ENCODE data around the gene HCN1.

The HCN1 gene

DNA sequence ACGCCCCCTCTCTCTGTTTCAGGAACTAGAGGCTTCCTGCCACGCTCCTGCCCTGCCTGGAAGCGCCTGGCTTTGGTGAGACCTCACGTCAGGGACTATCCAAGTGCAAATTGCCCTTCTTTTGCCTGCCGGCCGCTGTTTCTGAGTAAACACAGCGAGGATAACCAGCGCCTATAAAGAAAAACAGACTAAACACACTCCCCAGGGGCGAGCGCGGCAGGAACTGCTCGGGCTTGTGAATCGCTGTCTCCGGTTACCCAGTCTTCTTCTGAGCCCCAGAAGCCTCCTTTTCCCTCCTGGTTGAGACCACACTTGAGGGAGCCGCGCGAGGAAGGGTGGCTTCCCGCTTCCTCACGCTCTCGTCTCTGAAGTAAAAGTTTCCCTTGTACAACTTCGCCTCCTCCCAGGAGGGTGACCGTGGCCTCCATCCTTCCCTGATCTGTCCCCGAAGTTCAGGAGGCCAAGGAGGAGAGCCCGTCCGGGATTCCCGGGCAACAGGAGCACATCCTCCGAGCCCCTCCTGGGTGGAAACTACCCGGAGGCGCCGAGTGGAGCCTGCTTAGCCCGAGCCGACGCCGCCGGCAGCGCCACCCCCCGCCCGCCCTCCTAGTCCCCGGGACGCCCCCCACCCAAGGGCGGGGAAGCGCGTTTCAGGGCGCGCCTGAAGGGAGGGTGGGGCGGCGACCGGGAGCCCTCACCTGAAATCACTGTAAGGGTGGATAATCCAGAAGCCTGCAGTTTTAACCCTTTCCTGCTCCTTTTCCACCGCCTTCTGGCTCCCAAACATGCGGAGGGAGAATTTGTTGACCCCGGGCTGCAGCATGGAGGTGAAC lies 993 bp downstream of the HCN1 start:
- Mint-ChIP-seq H3K27me3 (ENCODE audit: low read depth) (peaks cover 49% of the 10 kb centered on the region), H3K27ac (no peak overlapping the region), H3K4me3 (peak overlapping the region; percentile 76 to 85 (median 80)), H3K4me1 (peaks cover 14% of the 10 kb centered on the region), H3K9me3 (no peaks in the 10 kb centered on the region), H3K36me3 (ENCODE audit: low read depth) (no peaks in the 10 kb centered on the region)
- TF ChIP-seq, protein P1, sequence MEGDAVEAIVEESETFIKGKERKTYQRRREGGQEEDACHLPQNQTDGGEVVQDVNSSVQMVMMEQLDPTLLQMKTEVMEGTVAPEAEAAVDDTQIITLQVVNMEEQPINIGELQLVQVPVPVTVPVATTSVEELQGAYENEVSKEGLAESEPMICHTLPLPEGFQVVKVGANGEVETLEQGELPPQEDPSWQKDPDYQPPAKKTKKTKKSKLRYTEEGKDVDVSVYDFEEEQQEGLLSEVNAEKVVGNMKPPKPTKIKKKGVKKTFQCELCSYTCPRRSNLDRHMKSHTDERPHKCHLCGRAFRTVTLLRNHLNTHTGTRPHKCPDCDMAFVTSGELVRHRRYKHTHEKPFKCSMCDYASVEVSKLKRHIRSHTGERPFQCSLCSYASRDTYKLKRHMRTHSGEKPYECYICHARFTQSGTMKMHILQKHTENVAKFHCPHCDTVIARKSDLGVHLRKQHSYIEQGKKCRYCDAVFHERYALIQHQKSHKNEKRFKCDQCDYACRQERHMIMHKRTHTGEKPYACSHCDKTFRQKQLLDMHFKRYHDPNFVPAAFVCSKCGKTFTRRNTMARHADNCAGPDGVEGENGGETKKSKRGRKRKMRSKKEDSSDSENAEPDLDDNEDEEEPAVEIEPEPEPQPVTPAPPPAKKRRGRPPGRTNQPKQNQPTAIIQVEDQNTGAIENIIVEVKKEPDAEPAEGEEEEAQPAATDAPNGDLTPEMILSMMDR (IDR thresholded peaks at IDR 0.05; ENCODE audit: unreplicated experiment in 3 of 3), result no peak

DNA sequence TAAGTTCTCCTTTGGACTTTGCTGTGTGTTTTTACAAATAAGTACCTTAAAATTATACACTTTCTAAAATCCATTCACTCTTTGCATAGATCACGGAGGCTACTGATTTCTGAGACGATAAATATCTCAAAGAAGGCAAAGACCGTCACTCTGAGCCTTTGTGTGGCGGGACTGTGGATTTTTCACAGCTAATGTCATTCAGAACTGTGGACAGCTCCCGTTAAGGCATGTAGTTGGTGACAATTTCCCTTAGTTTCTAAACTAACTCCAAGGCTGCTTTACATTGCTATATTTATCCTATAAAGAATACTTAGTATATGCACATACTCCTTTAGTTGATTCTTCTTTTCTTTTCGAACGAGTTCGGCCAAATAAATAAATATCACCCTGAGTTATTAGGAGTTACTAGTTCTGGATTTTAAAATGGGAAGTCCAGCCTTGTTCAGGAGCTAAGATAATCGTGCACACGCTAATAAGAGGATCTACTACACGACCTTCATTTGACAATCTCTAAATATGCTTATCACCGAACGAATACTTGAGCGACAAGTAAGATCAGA lies 1.8 kb downstream of the HCN1 start:
- no peak overlapping the region for H3K27ac Mint-ChIP-seq
- H3K36me3 Mint-ChIP-seq (ENCODE audit: low read depth), result no peaks in the 10 kb centered on the region
- peaks cover 54% of the 10 kb centered on the region for H3K27me3 Mint-ChIP-seq (ENCODE audit: low read depth)
- no peaks in the 10 kb centered on the region for H3K9me3 Mint-ChIP-seq
- peaks cover 14% of the 10 kb centered on the region for H3K4me1 Mint-ChIP-seq
- H3K4me3 Mint-ChIP-seq, result peak overlapping the region; percentile 76 to 85 (median 80)
- TF ChIP-seq, protein P1 (IDR thresholded peaks at IDR 0.05; ENCODE audit: unreplicated experiment in 3 of 3), result no peak

DNA sequence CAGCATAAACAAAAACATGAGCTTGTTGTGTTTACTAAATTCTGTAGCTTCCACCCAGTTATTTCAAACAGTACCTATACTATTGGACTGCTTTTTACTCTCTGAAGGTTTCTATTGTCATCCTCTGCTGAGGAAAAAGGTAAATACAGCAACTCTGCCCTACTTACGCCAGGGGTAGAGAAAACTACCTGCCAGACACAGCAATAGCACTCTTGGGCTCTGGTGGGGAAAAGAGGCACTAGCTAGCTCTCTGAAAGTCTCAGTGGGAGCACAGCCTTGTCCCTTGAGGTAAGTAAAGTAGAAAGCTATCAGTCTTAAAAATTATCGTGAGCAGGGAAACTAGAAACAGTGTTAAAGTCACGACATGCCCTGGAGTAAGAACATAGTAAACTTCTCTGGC lies 3.7 kb downstream of the HCN1 start:
- Mint-ChIP-seq H3K36me3 (ENCODE audit: low read depth) (no peaks in the 10 kb centered on the region), H3K27ac (no peak overlapping the region), H3K27me3 (ENCODE audit: low read depth) (peaks cover 52% of the 10 kb centered on the region), H3K9me3 (no peaks in the 10 kb centered on the region), H3K4me1 (peaks cover 14% of the 10 kb centered on the region), H3K4me3 (no peak overlapping the region)
- TF ChIP-seq, protein P1 (IDR thresholded peaks at IDR 0.05; ENCODE audit: unreplicated experiment in 3 of 3), result no peak

DNA sequence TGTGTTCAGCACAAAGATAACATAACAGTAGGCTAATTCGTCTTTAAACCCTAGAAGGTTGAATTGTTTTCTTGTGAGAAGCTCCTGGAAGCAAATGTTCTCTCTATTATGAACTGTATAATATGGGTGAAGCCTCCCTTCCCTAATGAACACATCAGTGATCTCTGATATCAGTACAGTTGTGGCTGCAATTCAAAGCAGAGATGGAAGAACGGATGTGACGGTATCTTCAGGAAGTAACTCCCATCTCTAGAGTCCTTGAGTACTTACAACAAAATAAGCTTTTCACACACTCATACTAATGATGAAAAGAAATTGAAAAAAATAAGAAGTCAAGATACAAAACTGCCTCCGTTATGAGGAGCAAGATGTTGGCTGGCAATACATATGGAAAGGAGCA lies 4.5 kb downstream of the HCN1 start:
- H3K9me3 Mint-ChIP-seq, result no peaks in the 10 kb centered on the region
- H3K27me3 Mint-ChIP-seq (ENCODE audit: low read depth), result peaks cover 44% of the 10 kb centered on the region
- H3K4me3 Mint-ChIP-seq, result no peak overlapping the region
- TF ChIP-seq, protein P1 (IDR thresholded peaks at IDR 0.05; ENCODE audit: unreplicated experiment in 3 of 3), result no peak
- H3K27ac Mint-ChIP-seq, result no peak overlapping the region
- H3K36me3 Mint-ChIP-seq (ENCODE audit: low read depth), result no peaks in the 10 kb centered on the region
- H3K4me1 Mint-ChIP-seq, result peaks cover 14% of the 10 kb centered on the region

DNA sequence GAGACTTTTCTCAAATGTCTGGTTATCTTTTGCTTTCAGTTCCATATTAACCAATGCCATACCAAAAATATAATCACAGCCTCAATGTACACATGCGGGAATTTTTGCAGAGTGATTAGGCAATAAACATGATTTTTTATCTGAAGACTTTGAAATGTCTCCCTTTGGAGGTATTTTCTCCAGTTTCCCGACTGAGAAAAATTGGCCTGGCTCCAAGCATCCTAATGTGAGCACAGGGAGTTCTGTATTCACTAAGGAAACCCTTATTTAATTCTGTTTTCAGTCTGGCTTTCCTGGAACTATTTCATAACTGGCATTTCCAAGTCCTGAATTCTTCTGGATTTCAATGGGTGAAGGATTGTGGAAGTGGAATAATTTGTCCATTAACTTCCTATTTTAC lies 8.5 kb downstream of the HCN1 start:
- no peaks in the 10 kb centered on the region for H3K4me1 Mint-ChIP-seq
- H3K9me3 Mint-ChIP-seq, result no peaks in the 10 kb centered on the region
- H3K4me3 Mint-ChIP-seq, result no peak overlapping the region
- TF ChIP-seq, protein P1 (IDR thresholded peaks at IDR 0.05; ENCODE audit: unreplicated experiment in 3 of 3), result no peak
- peaks cover 17% of the 10 kb centered on the region for H3K27me3 Mint-ChIP-seq (ENCODE audit: low read depth)
- H3K36me3 Mint-ChIP-seq (ENCODE audit: low read depth), result no peaks in the 10 kb centered on the region
- H3K27ac Mint-ChIP-seq, result no peak overlapping the region

DNA sequence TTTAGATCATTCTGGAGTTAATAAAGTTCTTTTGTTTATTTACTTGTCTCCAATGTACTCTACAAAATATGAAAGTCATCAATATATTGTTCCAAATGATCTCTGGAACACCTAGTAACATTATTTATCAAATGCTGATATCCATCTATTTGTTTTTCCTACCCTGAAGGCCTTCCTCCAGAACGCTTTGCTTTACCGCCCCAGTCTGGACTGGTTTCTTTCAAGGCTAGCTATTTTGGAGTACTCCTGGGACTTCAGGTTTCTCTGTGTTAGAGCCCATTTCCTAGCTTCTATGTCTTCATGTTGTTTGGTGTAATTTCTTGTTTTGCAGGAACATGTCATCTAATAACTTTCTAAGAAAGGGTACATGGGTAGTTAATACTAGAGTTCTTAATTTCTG lies 9.6 kb downstream of the HCN1 start:
- H3K27ac Mint-ChIP-seq, result no peak overlapping the region
- no peaks in the 10 kb centered on the region for H3K4me1 Mint-ChIP-seq
- no peaks in the 10 kb centered on the region for H3K9me3 Mint-ChIP-seq
- no peaks in the 10 kb centered on the region for H3K36me3 Mint-ChIP-seq (ENCODE audit: low read depth)
- H3K4me3 Mint-ChIP-seq, result no peak overlapping the region
- peaks cover 10% of the 10 kb centered on the region for H3K27me3 Mint-ChIP-seq (ENCODE audit: low read depth)
- TF ChIP-seq, protein P1 (IDR thresholded peaks at IDR 0.05; ENCODE audit: unreplicated experiment in 3 of 3), result no peak
